Body of pancreas (tissue), 4 donors: Measurements from ENCODE around the gene EXD3. TPM values are rescaled to one million over a fixed set of nuclear protein-coding genes. Genes with fewer than 3 reads are reported as not detected.

Source experiments
- ATAC-seq: fragments of 150-250 bp; one replicate; pipeline ENCODE4 v1.9.1; 2016
- DNase-seq, 4 donors: peaks; one replicate each; pipeline ENCODE4 v3.0.0-alpha.2; 2019
- H3K27ac ChIP-seq, 4 donors: fragments of 200-600 bp; sonication (generic); 1 replicate in 3 of 4; 2 replicates in 1 of 4; pipeline versions ENCODE4 v1.5.1 to v1.6.1; 2016 to 2019; ENCODE audit warnings: mild to moderate bottlenecking in 1 of 4, mixed read lengths in 1 of 4, moderate library complexity in 1 of 4
- H3K27me3 ChIP-seq, 2 donors: fragments of 200-600 bp; sonication (generic); one replicate each; pipeline ENCODE4 v1.6.0; 2016; ENCODE audit warnings: mild to moderate bottlenecking in 1 of 2
- H3K36me3 ChIP-seq, 2 donors: fragments of 200-600 bp; sonication (generic); replicated peaks in 1 of 2; 2 replicates each; pipeline ENCODE4 v1.5.1; 2016; ENCODE audit warnings: low read depth in 2 of 2; ENCODE audit not compliant: insufficient read depth in 1 of 2
- H3K4me1 ChIP-seq: fragments of 200-600 bp; sonication (generic); one replicate; pipeline ENCODE4 v1.6.0; 2016
- H3K4me3 ChIP-seq, 2 donors: fragments of 200-600 bp; sonication (generic); 1 replicate in 1 of 2; 2 replicates in 1 of 2; pipeline ENCODE4 v1.5.1; 2016 to 2019
- H3K9me3 ChIP-seq, 3 donors: fragments of 200-600 bp; sonication (generic); 1 replicate in 2 of 3; 2 replicates in 1 of 3; pipeline ENCODE4 v1.5.1; 2016
- POLR2A ChIP-seq, 3 donors: fragments of 450-650 bp; IDR thresholded peaks; one replicate each; pipeline ENCODE4 v1.6.1; 2016; ENCODE audit warnings: antibody characterized with exemption in 3 of 3, mild to moderate bottlenecking in 2 of 3
- WGBS, 2 donors: methylation state at CpG; one replicate each; pipeline ENCODE4 v1.1.5; 2017; 5-methylcytosine and 5-hydroxymethylcytosine counted together
- intact Hi-C: fragments of 100-400 bp; cut with DNase I; formaldehyde crosslinking; loops from one replicate; pipeline ENCODE4 v1.15.1; 2023
- total RNA-seq, 2 donors: library from RNA; depleted of rRNA; stranded (reverse); fragments of >200 nt; gene quantifications; one replicate each; pipeline ENCODE4 v1.1.0, GENCODE V29; 2016
- TF ChIP-seq, protein P1 (sequence below), 7 experiments: fragments of 450-650 bp in 4 of 7; fragments of 200-600 bp in 3 of 7; sonication (generic) in 3 of 7; IDR thresholded peaks; one replicate each; pipeline ENCODE4 v1.5.1; 2016 to 2019; ENCODE audit warnings: antibody characterized with exemption in 7 of 7

The EXD3 gene
- total RNA-seq, 2 donors from 2014 or later: 23.3 to 34.9 TPM

- Histone ChIP-seq H3K4me3 (no peak overlapping the region), H3K27me3 (no peaks in the 10 kb centered on the region), H3K27ac (no peak overlapping the region), H3K9me3 (no peaks in the 10 kb centered on the region), H3K4me1 (peaks cover 15% of the 10 kb centered on the region), H3K36me3 (no peaks in the 10 kb centered on the region)
- WGBS, 2 donors: 86 to 91% methylated on average over 10 to 20 of the region's 22 CpGs
- TF ChIP-seq, protein P1, sequence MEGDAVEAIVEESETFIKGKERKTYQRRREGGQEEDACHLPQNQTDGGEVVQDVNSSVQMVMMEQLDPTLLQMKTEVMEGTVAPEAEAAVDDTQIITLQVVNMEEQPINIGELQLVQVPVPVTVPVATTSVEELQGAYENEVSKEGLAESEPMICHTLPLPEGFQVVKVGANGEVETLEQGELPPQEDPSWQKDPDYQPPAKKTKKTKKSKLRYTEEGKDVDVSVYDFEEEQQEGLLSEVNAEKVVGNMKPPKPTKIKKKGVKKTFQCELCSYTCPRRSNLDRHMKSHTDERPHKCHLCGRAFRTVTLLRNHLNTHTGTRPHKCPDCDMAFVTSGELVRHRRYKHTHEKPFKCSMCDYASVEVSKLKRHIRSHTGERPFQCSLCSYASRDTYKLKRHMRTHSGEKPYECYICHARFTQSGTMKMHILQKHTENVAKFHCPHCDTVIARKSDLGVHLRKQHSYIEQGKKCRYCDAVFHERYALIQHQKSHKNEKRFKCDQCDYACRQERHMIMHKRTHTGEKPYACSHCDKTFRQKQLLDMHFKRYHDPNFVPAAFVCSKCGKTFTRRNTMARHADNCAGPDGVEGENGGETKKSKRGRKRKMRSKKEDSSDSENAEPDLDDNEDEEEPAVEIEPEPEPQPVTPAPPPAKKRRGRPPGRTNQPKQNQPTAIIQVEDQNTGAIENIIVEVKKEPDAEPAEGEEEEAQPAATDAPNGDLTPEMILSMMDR (IDR thresholded peaks at IDR 0.05): no peak
- no peak for TF ChIP-seq POLR2A (IDR thresholded peaks at IDR 0.05)
- no peak for ATAC-seq
- intact Hi-C loops: no loop called here
- DNase-seq: no peak
Measured at GRCh38 chr9:137321726-137322361, 101.1 kb downstream of the EXD3 start.

- 68 to 77% methylated on average over 3 to 22 of the region's 24 CpGs for WGBS, 2 donors
- intact Hi-C loops: no loop called here
- no peak for DNase-seq
- Histone ChIP-seq H3K36me3 (no peaks in the 10 kb centered on the region), H3K27ac (peak overlapping the region in 1 of 4 donors; percentile 12), H3K9me3 (no peaks in the 10 kb centered on the region), H3K27me3 (no peaks in the 10 kb centered on the region), H3K4me3 (no peak overlapping the region), H3K4me1 (peaks cover 25% of the 10 kb centered on the region)
- no peak for ATAC-seq
- TF ChIP-seq, protein P1 (IDR thresholded peaks at IDR 0.05): no peak
- no peak for TF ChIP-seq POLR2A (IDR thresholded peaks at IDR 0.05)
Measured at GRCh38 chr9:137320555-137321384, 102.2 kb downstream of the EXD3 start.

DNA sequence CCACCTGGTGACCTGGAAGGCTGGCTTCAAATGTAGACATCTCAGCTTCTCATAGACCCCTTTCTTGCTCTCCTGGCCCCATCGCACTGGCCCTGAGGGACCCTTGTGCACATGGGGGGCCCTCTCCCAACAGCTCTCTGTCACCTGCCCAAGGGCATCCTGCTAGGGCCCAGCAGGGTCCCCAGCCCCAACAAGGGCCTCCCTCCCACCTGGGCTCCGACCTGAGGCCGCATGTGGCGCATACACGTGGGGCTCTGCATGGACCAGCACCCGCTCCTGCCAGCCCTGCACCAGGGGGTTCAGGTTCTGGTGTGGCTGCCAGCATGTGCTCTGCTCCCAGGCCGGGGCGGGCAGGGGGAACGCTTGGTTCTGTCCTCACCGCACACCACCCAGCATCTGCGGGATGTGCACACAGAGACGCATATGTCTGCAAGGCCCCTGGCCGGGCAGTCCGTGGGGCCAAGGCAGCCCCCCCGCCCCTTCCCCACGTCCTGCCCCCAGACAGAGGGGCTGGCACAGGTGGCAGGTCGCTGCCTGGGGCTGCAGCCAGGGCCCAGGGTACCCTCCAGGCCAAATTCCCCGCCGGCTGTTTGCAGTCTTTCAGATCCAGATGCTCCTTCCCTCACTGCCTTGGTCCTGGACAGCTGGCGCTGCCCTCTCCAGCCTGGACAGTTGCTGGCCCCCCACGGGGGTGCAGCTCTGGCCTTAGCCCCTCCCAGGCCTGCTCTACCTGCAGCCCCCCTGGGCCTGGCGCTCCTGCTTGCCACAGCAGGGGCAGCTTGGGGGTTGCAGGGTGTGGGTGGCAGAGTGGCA is 103.0 kb downstream of the EXD3 start:
- H3K4me1 ChIP-seq: peaks cover 34% of the 10 kb centered on the region
- intact Hi-C loops: loop anchor here (10.0 kb wide), 1 partner anchor 95 kb away; no protein-coding TSS in a partner anchor

GRCh38 chr9:137319011-137319738 is 103.8 kb downstream of the EXD3 start:
- peaks cover 40% of the 10 kb centered on the region for H3K4me1 ChIP-seq
- peak in 3 of 4 donors; percentile 20 to 54 (median 24) for DNase-seq
- H3K4me3 ChIP-seq: no peak overlapping the region
- H3K36me3 ChIP-seq: no peaks in the 10 kb centered on the region
- H3K9me3 ChIP-seq: no peaks in the 10 kb centered on the region
- peak overlapping the region in 1 of 4 donors; percentile 30 for H3K27ac ChIP-seq
- no peak for TF ChIP-seq POLR2A (IDR thresholded peaks at IDR 0.05)
- TF ChIP-seq, protein P1 (IDR thresholded peaks at IDR 0.05): peak in 2 of 7 experiments; percentile 34 to 52
- ATAC-seq: peak; percentile 32
- H3K27me3 ChIP-seq: no peaks in the 10 kb centered on the region
- intact Hi-C loops: loop anchor here (10.0 kb wide), 1 partner anchor 96 kb away; no protein-coding TSS in a partner anchor
- 80 to 81% methylated on average over 3 to 8 of the region's 26 CpGs for WGBS, 2 donors

More for the DNA sequence above, 103.0 kb downstream of the EXD3 start:
- no peaks in the 10 kb centered on the region for H3K27me3 ChIP-seq
- H3K4me3 ChIP-seq: no peak overlapping the region
- H3K27ac ChIP-seq: peak overlapping the region in 1 of 4 donors; percentile 12
- TF ChIP-seq, protein P1 (IDR thresholded peaks at IDR 0.05): no peak
- TF ChIP-seq POLR2A (IDR thresholded peaks at IDR 0.05): no peak
- DNase-seq (no peak), ATAC-seq (no peak)
- H3K9me3 ChIP-seq: no peaks in the 10 kb centered on the region
- WGBS, 2 donors: 92 to 93% methylated on average over 8 to 16 of the region's 22 CpGs
- H3K36me3 ChIP-seq: no peaks in the 10 kb centered on the region
